Activated CD4-positive, alpha-beta memory T cell treated with anti-CD3 and anti-CD28 coated beads, Interleukin-2, amount 10 ng/mL, durations not matched to agents 7 days and 5 days (primary cell): Measurements from ENCODE around the gene TSNAX. TPM values are rescaled to one million over a fixed set of nuclear protein-coding genes. Genes with fewer than 3 reads are reported as not detected.

ENCODE experiments used
- CTCF ChIA-PET: fragments of 350-600 bp; sonication (Branson Sonifier 250); formaldehyde crosslinking; loops from one replicate; lab custom pipeline; 2021; ENCODE audit warnings: antibody characterized with exemption, inconsistent platforms; lab: Charles Lee
- POLR2A ChIA-PET: fragments of 350-600 bp; sonication (Branson Sonifier 250); formaldehyde crosslinking; loops from one replicate; lab custom pipeline; 2021; ENCODE audit warnings: antibody characterized with exemption; lab: Charles Lee
- DNase-seq: peaks from one replicate; pipeline ENCODE4 v3.0.0-alpha.2; 2020
- H3K27ac Mint-ChIP-seq: one replicate; pipeline ENCODE4 v1.8.0; 2021; ENCODE audit warnings: mild to moderate bottlenecking, mixed read lengths
- H3K27me3 Mint-ChIP-seq: one replicate; pipeline ENCODE4 v1.8.0; 2021; ENCODE audit warnings: mixed read lengths
- H3K36me3 Mint-ChIP-seq: one replicate; pipeline ENCODE4 v1.8.0; 2021; ENCODE audit warnings: low read depth, mixed read lengths
- H3K4me1 Mint-ChIP-seq: one replicate; pipeline ENCODE4 v1.8.0; 2021; ENCODE audit warnings: mixed read lengths
- H3K4me3 Mint-ChIP-seq: one replicate; pipeline ENCODE4 v1.8.0; 2021; ENCODE audit warnings: mild to moderate bottlenecking, mixed read lengths
- H3K9me3 Mint-ChIP-seq: one replicate; pipeline ENCODE4 v1.8.0; 2021; ENCODE audit warnings: mixed read lengths
- total RNA-seq, 2 experiments: library from RNA; stranded (reverse); gene quantifications; one replicate each; pipeline ENCODE4 v1.2.3, GENCODE V29; 2021

Gene TSNAX
- total RNA-seq, 2 experiments from 2014 or later = 44.4 to 48.7 TPM

GRCh38 chr1:231613419-231614349, 85.2 kb downstream of the TSNAX start:
- Mint-ChIP-seq H3K36me3 (peaks cover 34% of the 10 kb centered on the region), H3K4me3 (peak overlapping the region; percentile 2), H3K27me3 (peaks cover 11% of the 10 kb centered on the region), H3K27ac (peak overlapping the region; percentile 94), H3K9me3 (peaks cover 14% of the 10 kb centered on the region), H3K4me1 (peaks cover 46% of the 10 kb centered on the region)
- ChIA-PET CTCF (interaction anchor here (1.1 kb wide), 1 partner anchor 276 kb away, joined by 4 read pairs; the partner anchor contains the start of genes EXOC8 and SPRTN), POLR2A (interaction anchor here (0.7 to 2.3 kb wide), 6 partner anchors 8 to 372 kb away, joined by 3 to 10 read pairs (median 6); partner anchors contain the start of genes DISC1, EXOC8 and SPRTN)
- DNase-seq = no peak

Other genes starting within 250 kb of the TSNAX start
- gene EXOC8, start 190.8 kb upstream of the TSNAX start, total RNA-seq = 10 to 100 TPM; 21.9 to 22.7 TPM
- gene SPRTN, start 190.4 kb upstream of the TSNAX start, total RNA-seq = 10 to 100 TPM; 14.8 to 15.6 TPM
- gene EGLN1, start 106.4 kb upstream of the TSNAX start, total RNA-seq = 10 to 100 TPM; 38.8 to 38.9 TPM
- gene DISC1, start 98.1 kb downstream of the TSNAX start, total RNA-seq = 10 to 100 TPM; 17.5 to 18.0 TPM